GM23248 (cell line): ENCODE results near the gene NAV3. TPM values are rescaled to one million over a fixed set of nuclear protein-coding genes. Genes with fewer than 3 reads are reported as not detected.

ENCODE experiments used
- DNase-seq: peaks from one replicate; pipeline ENCODE4 v3.0.0-alpha.2; 2015
- H2AFZ ChIP-seq: fragments of 200-600 bp; sonication (generic); 2 replicates; pipeline ENCODE4 v1.6.1; 2016; ENCODE audit warnings: antibody characterized with exemption
- H3F3A ChIP-seq: fragments of 200-600 bp; sonication (generic); 2 replicates; pipeline ENCODE4 v1.6.1; 2016; ENCODE audit warnings: mild to moderate bottlenecking, antibody characterized with exemption, mixed run types; ENCODE audit not compliant: insufficient read depth
- H3K27ac ChIP-seq: fragments of 200-600 bp; sonication (generic); 2 replicates; pipeline ENCODE4 v1.5.1; 2016; ENCODE audit warnings: mild to moderate bottlenecking
- H3K27me3 ChIP-seq: fragments of 200-600 bp; sonication (generic); replicated peaks from 2 replicates; pipeline ENCODE4 v1.6.1; 2016; ENCODE audit warnings: mild to moderate bottlenecking; ENCODE audit not compliant: insufficient read depth
- H3K36me3 ChIP-seq: fragments of 200-600 bp; sonication (generic); 2 replicates; pipeline ENCODE4 v1.6.1; 2016; ENCODE audit warnings: low read depth, mild to moderate bottlenecking
- H3K4me1 ChIP-seq: fragments of 200-600 bp; sonication (generic); 2 replicates; pipeline ENCODE4 v1.6.1; 2016; ENCODE audit warnings: mild to moderate bottlenecking; ENCODE audit not compliant: insufficient read depth
- H3K4me2 ChIP-seq: fragments of 200-600 bp; sonication (generic); one replicate; pipeline ENCODE4 v1.6.1; 2016; ENCODE audit warnings: mild to moderate bottlenecking; ENCODE audit not compliant: unreplicated experiment
- H3K4me3 ChIP-seq: fragments of 200-600 bp; sonication (generic); 2 replicates; pipeline ENCODE4 v1.5.1; 2016; ENCODE audit warnings: mild to moderate bottlenecking
- H3K79me2 ChIP-seq: fragments of 200-600 bp; sonication (generic); 2 replicates; pipeline ENCODE4 v1.6.1; 2016; ENCODE audit warnings: mild to moderate bottlenecking; ENCODE audit not compliant: insufficient read depth
- H3K9ac ChIP-seq: fragments of 200-600 bp; sonication (generic); 2 replicates; pipeline ENCODE4 v1.6.1; 2016; ENCODE audit warnings: mild to moderate bottlenecking
- H3K9me2 ChIP-seq: fragments of 200-600 bp; sonication (generic); 2 replicates; pipeline ENCODE4 v1.6.1; 2016; ENCODE audit warnings: mixed run types, mild to moderate bottlenecking, moderate library complexity; ENCODE audit not compliant: insufficient read depth
- H3K9me3 ChIP-seq: fragments of 200-600 bp; sonication (generic); one replicate; pipeline ENCODE4 v1.6.1; 2017; ENCODE audit warnings: low read depth
- H4K20me1 ChIP-seq: fragments of 200-600 bp; sonication (generic); 2 replicates; pipeline ENCODE4 v1.6.0; 2016; ENCODE audit not compliant: insufficient read depth
- EZH2 ChIP-seq: fragments of 200-600 bp; sonication (generic); IDR thresholded peaks from 2 replicates; pipeline ENCODE4 v1.6.1; 2018; ENCODE audit warnings: antibody characterized with exemption, mild to moderate bottlenecking; ENCODE audit not compliant: insufficient read depth, poor library complexity, severe bottlenecking
- EZH2phosphoT487 ChIP-seq: fragments of 200-600 bp; sonication (generic); IDR thresholded peaks from 2 replicates; pipeline ENCODE4 v1.6.1; 2018; ENCODE audit warnings: antibody characterized with exemption, moderate library complexity, mild to moderate bottlenecking, low read depth; ENCODE audit not compliant: insufficient read depth
- WGBS, 2 experiments: methylation state at CpG; one replicate each; pipeline ENCODE4 v1.1.6; 2015 to 2017; ENCODE audit warnings: low lambda C conversion rate in 2 of 2, low coverage in 1 of 2; ENCODE audit errors: missing lambda C conversion rate in 2 of 2; 5-methylcytosine and 5-hydroxymethylcytosine counted together
- in situ Hi-C: fragments of 300-500 bp; cut with MboI; formaldehyde crosslinking; loops from 2 replicates; pipeline ENCODE4 v1.15.0; 2020
- polyA plus RNA-seq: library from polyadenylated mRNA; unstranded; fragments of >200 nt; fragmentation: Nextera tagmentation; extraction: Ambion mirVana; gene quantifications from 2 replicates; pipeline ENCODE4 v1.2.1, GENCODE V29; 2016
- total RNA-seq: library from RNA; depleted of rRNA; stranded (reverse); fragments of >200 nt; shearing (Covaris generic); gene quantifications from 2 replicates; pipeline ENCODE4 v1.2.3, GENCODE V29; 2014; rRNA removed

Gene NAV3
- total RNA-seq: 49.8 and 69.9 TPM in 2 replicates
- polyA plus RNA-seq: 20.9 and 24.2 TPM in 2 replicates

DNA sequence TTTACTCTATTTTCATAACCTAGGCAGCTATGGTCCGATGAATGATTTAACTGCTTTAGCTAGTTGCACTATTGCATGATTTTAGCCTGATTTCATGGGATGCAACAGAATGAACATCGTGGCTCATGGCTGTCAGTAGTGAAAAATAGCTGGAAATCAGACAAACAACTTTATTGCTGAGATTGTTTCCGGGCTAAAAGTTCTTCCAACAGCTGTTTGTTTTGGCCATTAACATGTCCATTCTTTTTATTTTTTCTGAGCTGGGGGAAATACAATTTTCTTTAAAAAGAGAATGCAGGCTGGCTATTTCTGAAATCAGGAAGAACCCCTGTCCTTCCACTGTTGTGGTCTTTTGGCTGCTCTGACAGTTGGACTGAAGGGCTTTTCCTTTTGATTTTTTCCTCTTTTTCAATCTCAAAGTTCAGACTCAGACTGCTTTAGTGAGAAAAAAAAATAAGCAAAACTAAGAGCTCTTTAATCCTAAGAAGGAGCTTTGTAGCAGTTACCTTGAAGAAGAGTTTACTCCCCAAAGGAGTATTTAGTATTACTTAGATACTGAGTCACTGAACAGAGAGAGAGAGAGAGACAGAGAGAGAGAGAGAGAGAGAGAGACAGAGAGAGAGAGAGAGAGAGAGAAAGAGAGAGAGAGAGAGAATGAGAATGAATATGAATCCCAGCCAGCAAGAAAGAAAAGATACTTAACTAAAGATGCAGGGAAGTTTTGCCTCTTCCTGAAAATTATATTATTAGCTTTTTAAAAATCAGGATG lies at the start of gene NAV3:
Gene NAV3 (plus strand): TSS at position 312 of the 769 bp plus-strand sequence. CDS start 568 bp downstream, outside the sequence.
- Histone ChIP-seq H3K4me2 (no peak within 1 kb of the TSS), H3F3A (no peaks in the 10 kb centered on the region; the same call in 1 of the 2 replicates), H3K4me1 (peaks cover 9% of the 10 kb centered on the region; the same call in 1 of the 2 replicates), H3K79me2 (no peaks in the 10 kb centered on the region), H3K4me3 (no peak within 1 kb of the TSS), H4K20me1 (no peaks in the 10 kb centered on the region), H3K9me2 (no peaks in the 10 kb centered on the region; the same call in 1 of the 2 replicates), H3K36me3 (no peaks in the 10 kb centered on the region), H3K27me3 (no peaks in the 10 kb centered on the region), H3K27ac (no peak within 1 kb of the TSS), H3K9ac (no peak within 1 kb of the TSS), H2AFZ (peak within 1 kb of the TSS; percentile 3; the same call in 1 of the 2 replicates), H3K9me3 (no peaks in the 10 kb centered on the region)
- WGBS, 2 experiments: 9 to 17% methylated on average over 3 of the region's 3 CpGs
- peak; percentile 15 for DNase-seq
- in situ Hi-C loops: no loop called here
- TF ChIP-seq EZH2phosphoT487 (no peak), EZH2 (no peak)

DNA sequence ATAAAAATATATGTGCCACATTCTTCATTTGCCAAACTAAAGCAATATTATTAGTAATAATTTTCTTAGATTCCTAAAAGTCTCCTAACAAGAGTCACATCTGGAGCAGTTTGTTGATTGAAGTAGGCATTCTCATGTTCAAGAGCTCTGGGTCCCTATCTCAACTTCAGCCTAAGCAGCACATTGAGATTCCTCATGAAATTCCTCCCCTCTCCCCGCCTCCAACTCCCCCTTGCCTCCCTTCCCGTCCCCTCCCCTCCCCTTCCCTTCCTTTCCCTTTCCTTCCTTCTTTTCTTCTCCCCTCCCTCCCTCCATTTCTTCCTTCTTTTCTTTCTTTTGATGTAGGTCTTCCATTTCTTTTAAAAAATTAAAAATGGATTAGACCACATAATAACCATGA lies 48.7 kb upstream of the NAV3 start:
- Histone ChIP-seq H3K27me3 (no peaks in the 10 kb centered on the region), H3K36me3 (no peaks in the 10 kb centered on the region), H3K9ac (no peak overlapping the region), H3K27ac (no peak overlapping the region), H3K79me2 (no peaks in the 10 kb centered on the region), H3K4me2 (no peak overlapping the region), H4K20me1 (no peaks in the 10 kb centered on the region), H3K4me3 (no peak overlapping the region), H3K9me3 (peaks cover 1% of the 10 kb centered on the region), H2AFZ (no peak overlapping the region), H3K9me2 (no peaks in the 10 kb centered on the region), H3F3A (no peaks in the 10 kb centered on the region), H3K4me1 (no peaks in the 10 kb centered on the region)
- WGBS, 2 experiments: 35% methylated on average over 2 of the region's 2 CpGs; no CpG with 5 or more reads in 1 of the 2 experiments
- no peak for DNase-seq
- in situ Hi-C loops: no loop called here
- TF ChIP-seq EZH2phosphoT487: no peak

DNA sequence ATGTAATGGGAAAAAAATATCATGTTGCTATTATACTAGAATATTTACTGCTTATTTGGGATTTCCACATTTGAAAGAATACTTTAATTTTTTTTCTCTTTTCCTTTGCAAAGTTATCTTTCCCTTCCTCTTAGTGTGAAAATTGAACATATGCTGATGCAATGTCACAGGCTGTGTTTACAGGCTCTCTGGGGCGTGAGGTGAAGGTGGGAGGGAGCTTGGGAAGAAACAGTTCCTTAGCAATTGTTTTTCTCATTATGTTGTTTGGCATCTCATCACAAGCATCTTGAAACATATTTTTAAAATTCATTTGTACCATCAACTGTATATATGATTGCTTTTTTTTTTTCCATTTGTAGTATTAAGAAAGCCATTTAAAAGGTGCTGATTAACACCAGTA lies 47.9 kb upstream of the NAV3 start:
- no peak for TF ChIP-seq EZH2
- TF ChIP-seq EZH2phosphoT487: no peak
- Histone ChIP-seq H3K9me2 (no peaks in the 10 kb centered on the region), H3K9me3 (peaks cover 5% of the 10 kb centered on the region), H4K20me1 (no peaks in the 10 kb centered on the region), H3K27me3 (no peaks in the 10 kb centered on the region), H3F3A (no peaks in the 10 kb centered on the region), H3K27ac (no peak overlapping the region), H3K9ac (no peak overlapping the region), H3K4me2 (no peak overlapping the region), H3K36me3 (no peaks in the 10 kb centered on the region), H3K4me1 (no peaks in the 10 kb centered on the region), H3K79me2 (no peaks in the 10 kb centered on the region), H3K4me3 (no peak overlapping the region), H2AFZ (no peak overlapping the region)
- in situ Hi-C loops: no loop called here
- no peak for DNase-seq
- 26 to 31% methylated on average over 1 of the region's 1 CpG for WGBS, 2 experiments

- Histone ChIP-seq H4K20me1 (no peaks in the 10 kb centered on the region), H3K27ac (no peak overlapping the region), H3K4me3 (no peak overlapping the region), H3F3A (no peaks in the 10 kb centered on the region), H3K36me3 (no peaks in the 10 kb centered on the region), H3K9me2 (no peaks in the 10 kb centered on the region), H3K9ac (no peak overlapping the region), H3K27me3 (no peaks in the 10 kb centered on the region), H3K4me2 (no peak overlapping the region), H3K79me2 (no peaks in the 10 kb centered on the region), H3K9me3 (peaks cover 5% of the 10 kb centered on the region), H2AFZ (no peak overlapping the region), H3K4me1 (no peaks in the 10 kb centered on the region)
- TF ChIP-seq EZH2phosphoT487: no peak
- no peak for TF ChIP-seq EZH2
- in situ Hi-C loops: no loop called here
- DNase-seq: no peak
These were observed 45.5 kb upstream of the NAV3 start for GRCh38 chr12:77785211-77785610.

DNA sequence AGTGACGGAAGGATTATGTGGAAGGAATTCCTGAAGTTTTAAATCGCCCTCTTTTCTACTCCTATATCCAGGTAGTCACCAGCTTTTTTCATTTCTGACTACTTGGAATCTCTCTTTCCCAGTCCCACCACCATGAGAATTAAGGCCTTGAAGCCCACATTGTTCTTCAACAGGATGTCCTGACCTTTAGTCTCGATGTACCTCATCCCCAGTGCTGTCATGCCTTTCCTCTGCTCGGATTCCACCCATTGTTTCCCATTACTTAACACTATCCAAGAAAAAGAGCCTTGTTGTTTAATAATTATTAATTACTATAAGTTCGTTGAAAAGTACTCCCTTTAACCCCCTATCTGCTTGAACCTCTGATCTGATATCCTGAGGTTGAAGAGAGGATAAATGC lies 44.0 kb upstream of the NAV3 start:
- WGBS, 2 experiments: 58 to 64% methylated on average over 5 of the region's 5 CpGs
- no peaks in the 10 kb centered on the region for H3K79me2 ChIP-seq
- in situ Hi-C loops: no loop called here
- H4K20me1 ChIP-seq: no peaks in the 10 kb centered on the region
- no peaks in the 10 kb centered on the region for H3K4me1 ChIP-seq
- no peak overlapping the region for H3K9ac ChIP-seq
- H2AFZ ChIP-seq: no peak overlapping the region
- no peaks in the 10 kb centered on the region for H3K9me2 ChIP-seq
- H3K36me3 ChIP-seq: no peaks in the 10 kb centered on the region
- no peak overlapping the region for H3K4me2 ChIP-seq
- TF ChIP-seq EZH2 (no peak), EZH2phosphoT487 (no peak)
- peaks cover 5% of the 10 kb centered on the region for H3K9me3 ChIP-seq
- H3K27me3 ChIP-seq: no peaks in the 10 kb centered on the region
- no peak for DNase-seq
- no peaks in the 10 kb centered on the region for H3F3A ChIP-seq
- no peak overlapping the region for H3K4me3 ChIP-seq
- no peak overlapping the region for H3K27ac ChIP-seq
